Measurements from ENCODE around the gene HEPACAM. TPM values are rescaled to one million over a fixed set of nuclear protein-coding genes. Genes with fewer than 3 reads are reported as not detected.
A peak's percentile ranks its signal among the peaks of the same experiment; 100 is the strongest.

The HEPACAM gene
- total RNA-seq, 1 experiment from 2014 or later, result not detected

DNA sequence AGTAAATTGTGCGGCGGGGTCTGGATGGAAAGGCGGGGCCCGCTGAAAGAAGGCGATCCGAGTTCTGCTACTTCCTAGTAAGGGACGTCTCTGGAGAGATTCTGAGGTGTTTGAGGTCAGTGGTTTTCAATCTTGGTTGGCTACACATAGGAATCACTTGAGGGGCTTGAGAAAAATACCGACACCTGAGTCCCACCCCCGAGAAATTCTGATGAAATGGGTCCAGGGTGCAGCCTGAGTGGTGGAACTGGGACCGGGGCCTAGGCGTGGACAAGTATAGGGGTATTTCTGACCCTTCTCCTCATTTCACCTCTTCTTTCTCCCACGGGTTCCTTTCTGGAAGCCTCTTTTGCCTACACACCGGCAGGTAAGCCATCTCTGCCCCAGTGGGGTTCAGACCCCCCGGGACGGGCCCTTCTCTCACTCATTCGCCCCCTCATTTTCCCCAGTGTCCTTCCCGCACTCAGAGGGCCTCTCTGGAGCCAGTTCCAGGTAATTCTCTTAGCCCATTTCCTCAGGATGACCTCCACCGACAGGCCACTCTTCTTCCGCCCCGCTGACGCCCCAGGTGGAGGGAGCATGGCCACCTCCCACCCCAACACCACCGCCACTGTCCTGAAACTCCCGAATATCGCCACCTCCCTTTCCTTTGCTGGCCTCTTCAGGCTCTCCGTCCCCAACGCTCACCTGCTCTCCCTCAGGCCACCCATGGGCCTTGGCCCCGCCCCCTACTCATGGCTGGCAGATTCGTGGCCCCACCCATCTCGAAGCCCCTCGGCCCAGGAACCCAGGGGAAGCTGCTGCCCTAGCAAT lies 58.8 kb downstream of the HEPACAM start:
- in situ Hi-C loops (cut with HindIII; ENCODE audit: low pct_unique_long_range_greater_than_20kb, low sequenced_read_pairs), result no loop called here
- no peak for DNase-seq (ENCODE audit: low read depth)

DNA sequence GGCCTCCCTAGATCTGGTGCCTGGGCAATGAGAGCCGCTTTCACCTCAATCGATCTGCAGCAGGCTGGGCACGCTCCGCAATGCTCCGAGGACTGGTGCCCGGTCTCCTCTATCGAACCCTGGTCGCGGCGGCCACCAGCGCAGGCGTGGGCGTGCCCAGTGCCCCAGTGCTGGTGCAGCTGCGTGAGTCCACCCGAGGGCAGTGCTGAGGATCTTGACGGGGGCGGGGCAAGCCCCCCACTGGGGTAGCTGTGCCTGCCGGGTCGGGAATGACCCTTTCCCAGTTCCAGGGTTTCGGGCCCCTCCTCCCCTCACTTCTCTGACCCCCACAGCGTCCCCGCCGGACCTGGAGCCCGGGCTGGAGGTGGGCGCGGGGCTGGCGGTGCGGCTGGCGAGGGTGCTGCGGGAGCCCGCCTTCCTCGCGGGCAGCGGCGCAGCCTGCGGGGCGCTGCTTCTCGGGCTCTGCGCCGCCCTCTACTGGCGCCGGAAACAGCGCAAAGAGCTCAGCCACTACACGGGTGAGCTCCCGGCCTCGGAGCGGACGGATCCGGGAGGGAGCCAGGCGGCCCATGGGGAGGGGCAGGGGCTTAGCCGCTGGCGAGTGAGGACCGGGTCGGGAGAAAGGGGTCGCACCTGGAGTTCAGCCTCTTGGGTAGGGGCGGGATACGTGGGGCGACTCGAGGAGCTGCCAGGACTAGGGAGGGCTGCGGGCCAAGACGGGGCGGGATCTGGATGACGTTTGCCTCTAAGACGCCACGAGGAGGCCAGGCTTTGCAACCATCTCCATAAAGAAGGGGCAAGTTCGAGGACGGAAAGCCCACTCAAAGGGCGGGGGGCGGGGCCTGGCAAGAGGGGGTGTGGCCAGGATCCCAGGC lies 59.7 kb downstream of the HEPACAM start:
- in situ Hi-C loops (cut with HindIII; ENCODE audit: low pct_unique_long_range_greater_than_20kb, low sequenced_read_pairs), result no loop called here
- DNase-seq (ENCODE audit: low read depth), result peak; percentile 91

DNA sequence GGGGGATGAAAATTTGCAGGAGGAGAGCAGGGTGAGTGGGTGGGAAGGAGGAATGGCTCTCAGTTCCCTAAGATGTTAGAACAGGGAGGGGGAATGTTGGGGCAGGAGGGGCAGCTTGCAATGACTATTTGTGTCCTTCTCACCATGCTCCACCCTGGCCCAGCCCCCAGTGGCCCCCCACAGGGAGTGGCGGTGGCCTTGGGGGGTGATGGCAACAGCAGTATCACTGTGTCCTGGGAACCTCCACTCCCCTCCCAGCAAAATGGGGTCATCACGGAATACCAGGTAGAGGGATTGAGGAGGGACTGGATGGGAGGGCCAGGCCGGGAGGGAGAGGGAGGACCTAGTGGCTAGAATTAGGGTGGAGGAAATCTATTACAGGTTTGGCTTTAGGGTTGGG lies 60.4 kb downstream of the HEPACAM start:
- no peak for DNase-seq (ENCODE audit: low read depth)
- in situ Hi-C loops (cut with HindIII; ENCODE audit: low pct_unique_long_range_greater_than_20kb, low sequenced_read_pairs), result no loop called here

DNA sequence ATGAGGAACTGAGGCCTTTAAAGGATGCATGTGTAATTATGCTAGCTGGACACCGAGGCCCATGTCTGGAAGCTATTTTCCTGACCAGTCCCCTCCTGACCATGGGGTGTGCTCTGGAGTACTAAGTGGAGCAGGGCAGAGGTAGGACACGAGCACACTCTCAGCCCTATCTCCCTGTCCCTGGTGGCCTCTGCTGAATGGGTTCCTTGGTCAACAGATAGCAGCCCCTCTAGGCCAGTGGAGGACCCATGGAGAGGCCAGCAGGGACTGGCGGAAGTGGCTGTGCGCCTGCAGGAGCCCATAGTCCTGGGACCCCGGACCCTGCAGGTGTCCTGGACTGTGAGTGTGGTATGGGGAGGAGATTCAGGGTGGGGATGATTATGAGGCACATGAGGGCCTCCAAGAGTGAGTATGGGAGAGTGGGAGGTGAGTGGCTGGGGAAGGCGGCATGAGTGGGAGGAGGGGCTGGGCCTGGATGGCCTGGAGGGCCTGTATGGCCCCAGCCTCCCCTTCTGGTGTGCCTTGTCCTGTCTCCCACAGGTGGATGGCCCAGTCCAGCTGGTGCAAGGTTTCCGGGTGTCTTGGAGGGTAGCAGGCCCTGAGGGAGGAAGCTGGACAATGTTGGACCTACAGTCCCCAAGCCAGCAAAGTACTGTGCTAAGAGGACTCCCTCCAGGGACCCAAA lies 61.1 kb downstream of the HEPACAM start:
- in situ Hi-C loops (cut with HindIII; ENCODE audit: low pct_unique_long_range_greater_than_20kb, low sequenced_read_pairs), result no loop called here
- no peak for DNase-seq (ENCODE audit: low read depth)

DNA sequence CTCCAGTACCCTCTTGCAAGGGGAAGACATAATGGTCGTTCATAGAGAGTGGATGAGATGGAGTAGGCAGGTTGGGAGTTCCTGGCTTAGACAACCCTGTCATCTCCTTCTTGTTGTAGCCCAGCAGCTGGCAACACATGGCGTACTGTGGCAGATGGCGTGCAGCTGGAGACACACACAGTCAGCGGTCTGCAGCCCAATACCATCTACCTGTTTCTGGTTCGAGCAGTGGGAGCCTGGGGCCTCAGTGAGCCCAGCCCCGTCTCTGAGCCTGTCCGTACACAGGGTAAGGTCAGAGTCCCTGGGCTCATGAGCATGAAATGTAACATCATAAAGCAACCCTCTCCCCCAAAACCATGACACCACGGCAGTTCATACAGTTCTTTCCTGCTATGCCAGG lies 61.9 kb downstream of the HEPACAM start:
- DNase-seq (ENCODE audit: low read depth), result no peak
- in situ Hi-C loops (cut with HindIII; ENCODE audit: low pct_unique_long_range_greater_than_20kb, low sequenced_read_pairs), result no loop called here

DNA sequence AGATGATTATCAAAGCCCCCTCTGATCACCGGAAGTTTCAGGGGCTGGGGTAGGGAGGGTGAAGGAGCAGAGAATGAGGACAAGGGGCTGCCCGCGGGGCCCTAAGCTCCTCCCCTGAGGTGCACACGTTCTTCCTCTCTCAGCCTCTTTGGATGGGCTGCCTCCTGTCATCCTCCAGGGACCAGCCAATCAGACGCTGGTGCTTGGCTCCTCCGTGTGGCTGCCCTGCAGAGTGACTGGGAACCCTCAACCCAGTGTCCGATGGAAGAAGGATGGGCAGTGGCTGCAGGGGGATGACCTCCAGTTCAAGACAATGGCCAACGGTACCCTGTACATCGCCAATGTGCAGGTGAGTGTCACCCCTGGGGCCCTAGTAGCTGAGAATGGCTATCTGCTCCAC lies 63.1 kb downstream of the HEPACAM start:
- DNase-seq (ENCODE audit: low read depth), result no peak
- in situ Hi-C loops (cut with HindIII; ENCODE audit: low pct_unique_long_range_greater_than_20kb, low sequenced_read_pairs), result no loop called here

DNA sequence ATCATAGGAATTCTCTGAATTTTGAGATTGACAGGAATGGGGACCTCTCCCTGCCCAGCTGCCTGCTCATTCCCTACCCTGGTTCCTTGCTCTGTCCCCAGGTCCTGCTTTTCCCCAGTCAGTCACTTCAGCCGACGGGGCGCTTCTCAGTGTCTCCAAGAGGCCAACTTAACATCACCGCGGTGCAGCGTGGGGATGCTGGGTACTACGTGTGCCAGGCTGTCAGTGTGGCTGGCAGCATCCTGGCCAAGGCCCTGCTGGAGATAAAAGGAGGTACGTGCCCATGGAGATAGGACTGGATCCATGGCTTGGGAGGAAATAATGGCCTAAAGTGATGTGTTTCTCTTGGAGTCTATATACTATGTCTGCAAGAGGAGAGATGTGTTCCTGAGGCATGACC lies 63.6 kb downstream of the HEPACAM start:
- no peak for DNase-seq (ENCODE audit: low read depth)

DNA sequence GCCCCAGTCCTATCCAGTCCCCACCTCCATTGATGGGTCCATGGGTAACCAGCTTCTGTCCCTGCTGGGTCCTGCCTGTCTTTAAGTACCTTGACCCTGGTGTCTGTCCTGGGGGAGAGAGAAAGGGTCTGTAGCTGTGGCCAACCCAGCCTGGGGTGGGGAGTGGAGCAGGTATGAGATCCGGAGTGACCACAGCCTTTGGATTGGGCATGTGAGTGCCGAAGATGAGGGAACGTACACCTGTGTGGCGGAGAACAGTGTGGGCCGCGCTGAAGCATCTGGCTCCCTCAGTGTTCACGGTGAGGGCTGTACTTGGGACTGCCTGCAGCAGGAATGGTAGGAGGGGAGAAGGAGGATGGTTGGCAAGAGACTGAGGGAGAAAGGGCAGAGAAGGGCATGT lies 65.4 kb downstream of the HEPACAM start:
- in situ Hi-C loops (cut with HindIII; ENCODE audit: low pct_unique_long_range_greater_than_20kb, low sequenced_read_pairs), result no loop called here

More for the DNA sequence above, 63.6 kb downstream of the HEPACAM start:
- in situ Hi-C loops (cut with HindIII; ENCODE audit: low pct_unique_long_range_greater_than_20kb, low sequenced_read_pairs), result no loop called here

DNA sequence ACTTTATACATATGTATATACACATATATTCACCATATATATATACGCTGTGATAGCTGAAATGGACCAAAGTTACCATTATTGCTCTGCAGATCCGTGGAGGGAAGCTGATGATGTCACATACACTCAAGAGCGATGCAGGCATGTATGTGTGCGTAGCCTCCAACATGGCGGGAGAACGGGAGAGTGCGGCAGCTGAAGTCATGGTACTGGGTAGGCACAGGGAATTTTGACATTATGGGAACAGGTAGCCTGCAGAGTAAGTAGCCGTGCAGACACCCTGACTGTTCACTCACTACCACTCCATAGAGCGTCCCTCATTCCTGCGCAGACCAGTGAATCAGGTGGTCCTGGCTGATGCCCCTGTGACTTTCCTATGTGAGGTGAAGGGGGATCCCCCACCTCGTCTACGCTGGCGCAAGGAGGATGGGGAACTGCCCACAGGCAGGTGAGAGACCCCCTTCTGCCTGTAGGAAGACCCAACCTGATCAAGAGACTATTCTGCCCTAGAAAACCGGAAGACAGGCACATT lies 65.9 kb downstream of the HEPACAM start:
- no peak for DNase-seq (ENCODE audit: low read depth)
- in situ Hi-C loops (cut with HindIII; ENCODE audit: low pct_unique_long_range_greater_than_20kb, low sequenced_read_pairs), result no loop called here

More for the DNA sequence above, 65.4 kb downstream of the HEPACAM start:
- no peak for DNase-seq (ENCODE audit: low read depth)

DNA sequence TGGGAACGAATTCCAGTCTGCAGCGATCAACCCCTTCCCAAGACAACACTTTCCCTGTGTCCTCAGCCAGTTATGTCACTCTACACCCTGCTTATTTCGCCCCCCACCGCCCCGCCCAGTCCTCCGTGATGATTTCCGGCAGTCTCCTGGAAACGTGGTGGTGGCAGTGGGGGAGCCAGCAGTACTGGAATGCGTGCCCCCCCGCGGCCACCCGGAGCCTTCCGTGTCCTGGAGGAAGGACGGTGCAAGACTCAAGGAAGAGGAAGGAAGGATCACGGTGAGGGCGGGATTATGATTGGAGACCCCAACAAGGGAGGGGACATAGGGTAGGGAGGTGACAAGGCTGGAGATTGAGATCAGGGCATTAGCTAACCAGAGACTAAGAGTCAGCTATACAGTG lies 66.5 kb downstream of the HEPACAM start:
- in situ Hi-C loops (cut with HindIII; ENCODE audit: low pct_unique_long_range_greater_than_20kb, low sequenced_read_pairs), result no loop called here
- no peak for DNase-seq (ENCODE audit: low read depth)

Other genes starting within 250 kb of the HEPACAM start
- gene NRGN, start 196.1 kb downstream of the HEPACAM start, total RNA-seq (2014; rRNA removed; shearing (Covaris generic); ENCODE audit: low replicate concordance), result 1.4 TPM in 1 of 2 replicates, not detected in the other
- gene VSIG2, start 183.8 kb downstream of the HEPACAM start, total RNA-seq (2014; rRNA removed; shearing (Covaris generic); ENCODE audit: low replicate concordance), result not detected in 2 replicates
- 0.96 and 2.5 TPM in 2 replicates for gene ESAM, start 173.8 kb downstream of the HEPACAM start, total RNA-seq (2014; rRNA removed; shearing (Covaris generic); ENCODE audit: low replicate concordance)
- 7.5 and 13.6 TPM in 2 replicates for gene MSANTD2, start 135.6 kb downstream of the HEPACAM start, total RNA-seq (2014; rRNA removed; shearing (Covaris generic); ENCODE audit: low replicate concordance)
- 14.7 and 15.2 TPM in 2 replicates for gene ROBO3, start 70.6 kb downstream of the HEPACAM start, total RNA-seq (2014; rRNA removed; shearing (Covaris generic); ENCODE audit: low replicate concordance)
- not detected in 2 replicates for gene ROBO4, start 38.2 kb downstream of the HEPACAM start, total RNA-seq (2014; rRNA removed; shearing (Covaris generic); ENCODE audit: low replicate concordance)
- not detected in 2 replicates for gene HEPN1, start 16.8 kb downstream of the HEPACAM start, total RNA-seq (2014; rRNA removed; shearing (Covaris generic); ENCODE audit: low replicate concordance)
- 1.1 and 1.5 TPM in 2 replicates for gene CCDC15, start 18.2 kb upstream of the HEPACAM start, total RNA-seq (2014; rRNA removed; shearing (Covaris generic); ENCODE audit: low replicate concordance)
- gene SLC37A2, start 127.3 kb upstream of the HEPACAM start, total RNA-seq (2014; rRNA removed; shearing (Covaris generic); ENCODE audit: low replicate concordance), result 1.9 TPM in 1 of 2 replicates, not detected in the other
- 33.2 and 38.8 TPM in 2 replicates for gene TMEM218, start 175.6 kb upstream of the HEPACAM start, total RNA-seq (2014; rRNA removed; shearing (Covaris generic); ENCODE audit: low replicate concordance)
- not detected in 2 replicates for gene PKNOX2, start 228.7 kb upstream of the HEPACAM start, total RNA-seq (2014; rRNA removed; shearing (Covaris generic); ENCODE audit: low replicate concordance)

All from Caki2 (cell line).